MG63 (cell line): ENCODE results near the gene TCOF1. TPM values are rescaled to one million over a fixed set of nuclear protein-coding genes. Genes with fewer than 3 reads are reported as not detected.

ENCODE experiments used
- DNase-seq: peaks from one replicate; pipeline ENCODE4 v3.0.0-alpha.2; 2020
- H3K27me3 ChIP-seq: fragments of 250-450 bp; sonication (Bioruptor Pico); 2 replicates; pipeline ENCODE4 v1.5.1; 2020; ENCODE audit warnings: mild to moderate bottlenecking, moderate library complexity
- H3K36me3 ChIP-seq: fragments of 250-450 bp; sonication (Bioruptor Pico); 2 replicates; pipeline ENCODE4 v1.5.1; 2020; ENCODE audit warnings: mild to moderate bottlenecking, moderate library complexity
- H3K4me3 ChIP-seq: fragments of 250-450 bp; sonication (Bioruptor Pico); 2 replicates; pipeline ENCODE4 v1.5.1; 2020; ENCODE audit warnings: mild to moderate bottlenecking, moderate library complexity
- H3K9me3 ChIP-seq: fragments of 250-450 bp; sonication (Bioruptor Pico); 2 replicates; pipeline ENCODE4 v1.5.1; 2020; ENCODE audit warnings: mild to moderate bottlenecking, moderate library complexity
- total RNA-seq: library from RNA; depleted of rRNA; stranded (reverse); fragments of >200 nt; shearing (Covaris generic); gene quantifications from 2 replicates; pipeline ENCODE4 v1.2.3, GENCODE V29; 2014; ENCODE audit warnings: low replicate concordance; rRNA removed

TCOF1 gene, protein sequence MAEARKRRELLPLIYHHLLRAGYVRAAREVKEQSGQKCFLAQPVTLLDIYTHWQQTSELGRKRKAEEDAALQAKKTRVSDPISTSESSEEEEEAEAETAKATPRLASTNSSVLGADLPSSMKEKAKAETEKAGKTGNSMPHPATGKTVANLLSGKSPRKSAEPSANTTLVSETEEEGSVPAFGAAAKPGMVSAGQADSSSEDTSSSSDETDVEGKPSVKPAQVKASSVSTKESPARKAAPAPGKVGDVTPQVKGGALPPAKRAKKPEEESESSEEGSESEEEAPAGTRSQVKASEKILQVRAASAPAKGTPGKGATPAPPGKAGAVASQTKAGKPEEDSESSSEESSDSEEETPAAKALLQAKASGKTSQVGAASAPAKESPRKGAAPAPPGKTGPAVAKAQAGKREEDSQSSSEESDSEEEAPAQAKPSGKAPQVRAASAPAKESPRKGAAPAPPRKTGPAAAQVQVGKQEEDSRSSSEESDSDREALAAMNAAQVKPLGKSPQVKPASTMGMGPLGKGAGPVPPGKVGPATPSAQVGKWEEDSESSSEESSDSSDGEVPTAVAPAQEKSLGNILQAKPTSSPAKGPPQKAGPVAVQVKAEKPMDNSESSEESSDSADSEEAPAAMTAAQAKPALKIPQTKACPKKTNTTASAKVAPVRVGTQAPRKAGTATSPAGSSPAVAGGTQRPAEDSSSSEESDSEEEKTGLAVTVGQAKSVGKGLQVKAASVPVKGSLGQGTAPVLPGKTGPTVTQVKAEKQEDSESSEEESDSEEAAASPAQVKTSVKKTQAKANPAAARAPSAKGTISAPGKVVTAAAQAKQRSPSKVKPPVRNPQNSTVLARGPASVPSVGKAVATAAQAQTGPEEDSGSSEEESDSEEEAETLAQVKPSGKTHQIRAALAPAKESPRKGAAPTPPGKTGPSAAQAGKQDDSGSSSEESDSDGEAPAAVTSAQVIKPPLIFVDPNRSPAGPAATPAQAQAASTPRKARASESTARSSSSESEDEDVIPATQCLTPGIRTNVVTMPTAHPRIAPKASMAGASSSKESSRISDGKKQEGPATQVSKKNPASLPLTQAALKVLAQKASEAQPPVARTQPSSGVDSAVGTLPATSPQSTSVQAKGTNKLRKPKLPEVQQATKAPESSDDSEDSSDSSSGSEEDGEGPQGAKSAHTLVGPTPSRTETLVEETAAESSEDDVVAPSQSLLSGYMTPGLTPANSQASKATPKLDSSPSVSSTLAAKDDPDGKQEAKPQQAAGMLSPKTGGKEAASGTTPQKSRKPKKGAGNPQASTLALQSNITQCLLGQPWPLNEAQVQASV (N-terminal part only)
- total RNA-seq: 76.0 and 118 TPM in 2 replicates

DNA sequence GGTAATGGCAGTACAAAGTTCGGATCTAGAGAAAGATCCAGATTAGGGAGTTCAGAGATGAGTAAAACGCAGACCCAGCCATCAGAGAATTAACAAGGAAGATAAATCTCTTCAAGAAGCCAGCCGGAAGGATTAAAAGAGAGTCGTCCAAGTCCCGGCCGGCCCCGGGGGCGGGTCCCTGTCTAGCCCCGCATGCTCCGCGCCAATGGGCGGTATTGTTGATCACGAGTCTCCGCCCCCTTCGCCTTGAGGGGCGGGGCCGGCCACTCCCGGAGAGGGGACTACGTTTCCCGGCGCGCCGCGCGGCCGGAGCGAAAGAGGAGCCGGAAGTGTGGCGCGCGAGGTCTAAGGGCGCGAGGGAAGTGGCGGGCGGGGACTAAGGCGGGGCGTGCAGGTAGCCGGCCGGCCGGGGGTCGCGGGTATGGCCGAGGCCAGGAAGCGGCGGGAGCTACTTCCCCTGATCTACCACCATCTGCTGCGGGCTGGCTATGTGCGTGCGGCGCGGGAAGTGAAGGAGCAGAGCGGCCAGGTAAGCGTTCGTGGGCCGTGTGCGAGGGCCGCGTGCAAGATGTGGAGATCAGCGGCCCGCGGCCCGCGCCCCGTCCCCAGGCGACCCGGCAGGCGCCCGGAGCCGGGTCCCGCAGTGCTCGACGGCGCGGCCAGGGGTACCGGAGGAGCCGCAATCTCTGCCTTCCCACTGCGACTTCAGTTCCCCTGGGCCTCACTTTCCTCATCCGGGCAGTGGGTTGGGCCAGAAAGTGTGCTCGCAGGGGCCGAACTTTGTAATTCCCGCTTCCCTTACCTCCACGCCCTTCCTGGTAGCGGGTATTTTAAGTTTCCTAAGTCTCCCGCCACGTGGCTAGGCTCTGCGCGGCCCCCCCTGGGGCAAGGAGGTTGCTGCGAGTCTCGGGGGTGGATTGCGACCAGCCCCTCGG, at the start of gene TCOF1:
Gene TCOF1, plus strand, starts transcription at position 372 of the 935 bp plus-strand sequence. Its CDS starts 50 bp downstream, at position 422.
- Histone ChIP-seq H3K4me3 (peak within 1 kb of the TSS; percentile 92), H3K36me3 (peaks cover 47% of the 10 kb centered on the region), H3K27me3 (no peaks in the 10 kb centered on the region), H3K9me3 (no peaks in the 10 kb centered on the region)
- DNase-seq: peak; percentile 98

DNA sequence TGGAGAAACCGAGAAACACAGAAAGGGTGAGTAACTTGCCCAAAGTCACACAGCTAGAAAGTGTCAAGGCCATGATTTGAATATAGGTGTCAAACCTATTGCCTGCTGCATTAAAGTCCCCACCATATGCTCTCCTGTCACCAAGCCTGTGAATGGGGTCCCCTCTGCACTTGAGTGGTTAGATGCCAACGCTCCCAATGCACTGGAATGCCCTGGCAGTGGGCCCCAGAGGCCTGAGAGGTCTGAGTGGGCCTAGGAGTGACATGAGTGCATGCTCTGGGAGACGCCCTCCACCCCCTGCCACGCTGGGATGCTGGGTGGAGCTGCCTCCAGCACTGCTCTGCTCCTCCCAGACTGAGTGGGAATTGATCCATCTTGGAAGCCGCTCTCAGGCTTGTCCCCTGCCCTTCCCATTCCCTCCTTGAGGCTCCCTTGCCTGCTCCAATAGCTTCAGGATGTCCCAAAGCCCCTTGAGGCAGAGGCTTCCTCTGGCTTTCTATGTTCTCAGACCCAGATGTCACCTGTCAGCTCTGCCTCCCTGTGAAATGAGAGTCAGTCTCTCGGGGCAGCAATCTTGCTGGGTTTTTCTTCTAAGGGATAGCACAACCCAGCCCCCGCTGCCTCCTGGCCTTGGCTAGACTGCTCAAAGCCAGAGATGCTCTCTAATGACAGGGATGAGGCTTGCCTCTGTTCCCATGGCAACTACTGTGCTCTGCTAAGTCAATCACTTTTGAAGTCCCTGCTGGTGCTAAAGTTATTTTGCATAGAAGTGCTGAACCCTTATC, 48.2 kb upstream of the TCOF1 start:
- no peaks in the 10 kb centered on the region for H3K27me3 ChIP-seq
- H3K9me3 ChIP-seq: no peaks in the 10 kb centered on the region
- no peaks in the 10 kb centered on the region for H3K36me3 ChIP-seq
- H3K4me3 ChIP-seq: no peak overlapping the region
- DNase-seq: no peak

DNA sequence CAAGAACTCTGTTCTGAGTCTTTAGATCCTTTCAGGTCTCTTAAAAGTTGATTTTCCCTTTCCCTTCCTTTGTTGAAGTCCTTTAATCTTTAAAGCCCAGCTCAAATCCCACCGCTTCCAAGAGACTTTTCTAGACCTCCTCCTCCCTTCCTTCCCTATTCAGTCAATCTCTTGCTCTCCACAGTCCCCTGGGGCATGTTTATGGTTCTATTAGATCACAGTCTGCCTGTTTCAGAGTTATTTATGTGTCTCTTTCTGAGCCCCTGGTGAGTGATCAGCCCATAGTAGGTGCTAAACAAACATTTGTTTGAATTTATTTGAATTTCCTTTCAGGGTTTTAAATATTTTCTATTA, 47.6 kb upstream of the TCOF1 start:
- Histone ChIP-seq H3K36me3 (no peaks in the 10 kb centered on the region), H3K4me3 (no peak overlapping the region), H3K27me3 (no peaks in the 10 kb centered on the region), H3K9me3 (no peaks in the 10 kb centered on the region)
- DNase-seq: no peak

DNA sequence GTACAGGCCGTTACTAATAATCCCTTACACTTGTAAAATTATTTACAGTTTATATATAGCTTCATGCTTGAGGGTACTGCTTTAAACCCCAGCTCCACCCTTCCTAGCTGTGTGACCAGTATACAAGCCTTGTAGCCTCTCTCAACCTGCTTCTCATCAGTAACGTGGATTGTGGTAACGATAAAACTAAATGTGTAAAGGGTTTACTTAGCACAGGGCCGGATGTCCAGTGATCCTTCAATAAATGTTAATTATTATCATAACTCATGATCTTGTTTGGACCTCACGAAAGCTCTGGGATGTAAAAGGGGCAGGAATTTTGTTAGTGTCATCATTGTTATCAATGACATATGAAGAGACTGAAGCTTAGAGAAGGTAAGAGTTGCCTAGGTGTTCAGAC, 47.3 kb upstream of the TCOF1 start:
- Histone ChIP-seq H3K9me3 (no peaks in the 10 kb centered on the region), H3K36me3 (no peaks in the 10 kb centered on the region), H3K27me3 (no peaks in the 10 kb centered on the region), H3K4me3 (no peak overlapping the region)
- DNase-seq: no peak

DNA sequence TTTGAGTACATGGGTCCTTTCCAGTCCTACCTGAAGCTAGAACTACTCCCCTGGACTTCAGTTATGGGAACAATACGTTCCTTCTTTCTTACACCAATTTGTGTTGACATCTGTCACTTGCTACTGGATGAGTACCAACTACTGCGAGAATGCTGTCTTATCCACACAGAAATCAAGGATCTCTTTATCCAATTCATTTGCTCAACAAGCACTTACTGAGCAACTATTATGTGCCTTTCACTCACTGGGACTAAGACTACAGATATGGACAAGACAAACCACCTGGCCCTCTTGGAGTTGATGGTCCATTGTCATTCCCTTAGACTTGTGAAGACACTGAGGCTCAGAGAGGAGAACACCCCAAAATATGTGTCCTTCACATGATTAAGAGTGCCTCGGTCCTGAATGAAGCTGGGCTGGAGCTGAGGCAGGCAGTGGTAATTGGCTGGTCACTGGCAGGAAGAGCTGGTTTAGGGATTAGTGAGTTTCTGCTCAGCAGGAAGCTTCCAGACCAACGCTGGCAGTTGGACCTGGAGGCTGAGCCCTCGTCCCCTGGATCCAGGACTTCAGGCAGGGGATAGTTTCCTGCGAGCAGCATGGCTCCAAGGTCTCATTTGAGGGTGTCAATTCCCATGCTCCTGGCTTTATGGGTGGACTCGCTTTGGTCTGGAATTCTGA, 46.3 kb upstream of the TCOF1 start:
- Histone ChIP-seq H3K9me3 (no peaks in the 10 kb centered on the region), H3K36me3 (no peaks in the 10 kb centered on the region), H3K4me3 (no peak overlapping the region), H3K27me3 (no peaks in the 10 kb centered on the region)
- DNase-seq: peak; percentile 64

DNA sequence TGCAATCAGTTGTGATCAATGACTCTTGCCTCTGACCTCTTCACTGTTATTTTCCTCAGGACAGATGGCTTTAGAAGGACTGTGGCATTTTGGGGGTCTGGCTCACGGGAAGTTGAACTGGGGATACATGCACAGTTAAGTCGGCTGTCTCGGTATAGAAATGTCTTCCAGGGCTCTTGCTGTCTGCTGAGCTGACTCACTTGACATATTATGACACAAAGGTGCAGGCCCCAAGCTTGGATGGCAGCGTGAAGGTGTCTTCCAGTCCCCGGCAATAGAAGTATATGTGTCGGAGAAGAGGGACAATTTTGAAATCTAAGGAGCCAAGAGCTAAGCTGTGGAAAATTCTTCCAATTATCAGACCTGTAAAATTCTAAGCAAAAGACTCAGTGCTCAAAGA, 45.0 kb upstream of the TCOF1 start:
- Histone ChIP-seq H3K27me3 (no peaks in the 10 kb centered on the region), H3K4me3 (no peak overlapping the region), H3K9me3 (no peaks in the 10 kb centered on the region), H3K36me3 (no peaks in the 10 kb centered on the region)
- no peak for DNase-seq

DNA sequence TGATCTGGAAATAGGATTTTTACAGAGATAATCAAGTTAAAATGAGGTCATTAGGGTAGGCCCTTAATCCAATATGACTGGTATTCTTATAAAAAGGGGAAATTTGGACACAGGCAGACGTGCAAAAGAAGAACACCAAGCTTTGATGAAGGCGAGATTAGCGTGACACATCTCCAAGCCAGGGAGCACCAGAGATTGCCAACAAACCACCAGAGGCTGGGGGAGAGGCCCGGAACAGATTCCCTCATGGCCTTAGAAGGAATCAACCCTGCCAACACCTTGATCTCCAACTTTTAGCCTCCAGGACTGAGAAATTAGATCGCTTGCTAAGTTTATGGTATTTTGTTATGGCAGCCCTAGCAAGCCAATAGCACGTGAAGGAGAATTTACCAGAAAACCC, 44.0 kb upstream of the TCOF1 start:
- H3K27me3 ChIP-seq: no peaks in the 10 kb centered on the region
- DNase-seq: peak; percentile 49
- H3K4me3 ChIP-seq: no peak overlapping the region
- H3K9me3 ChIP-seq: no peaks in the 10 kb centered on the region
- no peaks in the 10 kb centered on the region for H3K36me3 ChIP-seq

DNA sequence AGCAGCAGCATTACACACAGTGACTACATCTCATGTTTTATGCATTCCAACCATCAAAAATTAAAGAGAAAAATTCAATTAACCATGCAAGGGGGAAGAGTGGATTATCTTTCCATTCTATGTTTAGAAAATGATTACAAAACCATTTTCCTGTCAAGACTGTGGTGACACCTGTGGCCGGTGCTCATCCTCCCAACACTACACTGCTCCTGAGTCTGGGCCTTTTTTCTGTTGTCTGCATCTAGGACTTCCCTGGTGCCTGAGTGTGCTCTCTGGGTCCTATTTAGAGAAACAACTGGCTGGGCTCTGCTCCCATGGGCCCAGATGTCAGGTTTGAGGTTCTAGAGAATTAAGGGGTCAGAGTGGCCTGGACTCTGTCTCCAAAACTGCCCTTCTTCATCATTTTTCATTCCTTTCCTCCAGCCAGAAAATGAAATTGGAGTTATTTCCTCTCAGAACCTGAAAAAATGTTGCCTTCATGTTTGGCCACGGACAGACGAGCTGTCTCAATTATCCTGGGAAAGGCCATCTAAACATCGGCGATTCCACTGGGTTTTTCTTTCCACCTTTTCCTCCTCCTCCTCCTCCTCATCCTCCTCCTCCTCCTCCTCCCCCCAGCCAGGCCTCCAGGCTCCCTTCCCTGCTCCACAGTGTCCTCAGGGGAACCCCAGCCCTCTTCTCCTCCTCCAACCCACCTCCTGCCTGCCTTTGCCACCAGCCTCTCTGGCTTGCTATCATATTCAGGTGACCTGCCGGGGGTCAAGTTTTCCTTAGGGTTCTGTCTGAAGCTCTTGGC, 43.4 kb upstream of the TCOF1 start:
- no peaks in the 10 kb centered on the region for H3K27me3 ChIP-seq
- no peak overlapping the region for H3K4me3 ChIP-seq
- H3K36me3 ChIP-seq: no peaks in the 10 kb centered on the region
- DNase-seq: no peak
- H3K9me3 ChIP-seq: no peaks in the 10 kb centered on the region

DNA sequence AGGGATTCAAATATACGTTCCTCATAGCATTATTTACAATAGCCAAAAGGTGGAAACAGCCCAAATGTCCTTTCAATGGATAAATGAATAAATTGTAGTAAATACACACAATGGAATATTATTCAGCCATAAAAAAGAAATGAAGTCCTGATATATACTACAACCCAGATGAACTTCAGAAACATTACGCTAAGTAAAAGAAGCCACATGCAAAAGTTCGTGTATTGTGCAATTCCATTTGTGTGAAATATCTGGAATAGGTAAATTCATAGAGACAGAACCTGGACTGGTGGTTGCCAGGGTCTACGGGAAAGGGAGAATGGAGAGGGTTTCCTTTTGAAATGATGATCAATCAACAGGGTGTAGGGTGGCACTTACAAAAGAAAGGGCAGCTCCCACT, 42.3 kb upstream of the TCOF1 start:
- no peak for DNase-seq
- no peak overlapping the region for H3K4me3 ChIP-seq
- H3K27me3 ChIP-seq: no peaks in the 10 kb centered on the region
- no peaks in the 10 kb centered on the region for H3K9me3 ChIP-seq
- no peaks in the 10 kb centered on the region for H3K36me3 ChIP-seq

DNA sequence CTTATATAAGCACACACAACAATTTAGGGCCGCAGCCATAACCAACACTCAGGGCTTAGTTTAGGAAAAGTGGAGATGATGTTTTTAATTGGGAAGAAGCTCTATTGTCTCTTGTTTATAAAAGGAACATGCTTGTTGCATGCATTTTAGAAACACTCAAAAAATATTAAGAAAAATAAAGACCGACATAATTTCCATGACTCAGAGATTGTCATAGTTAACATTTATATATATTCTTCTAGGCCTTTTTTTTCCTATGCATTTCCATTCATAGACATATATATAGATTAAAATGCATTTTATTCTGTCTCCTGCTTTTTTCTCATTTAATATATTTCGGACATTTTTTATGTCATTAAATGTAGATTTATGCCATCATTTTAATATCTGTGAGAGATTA, 41.2 kb upstream of the TCOF1 start:
- no peak for DNase-seq
- Histone ChIP-seq H3K27me3 (no peaks in the 10 kb centered on the region), H3K9me3 (no peaks in the 10 kb centered on the region), H3K4me3 (no peak overlapping the region), H3K36me3 (no peaks in the 10 kb centered on the region)

DNA sequence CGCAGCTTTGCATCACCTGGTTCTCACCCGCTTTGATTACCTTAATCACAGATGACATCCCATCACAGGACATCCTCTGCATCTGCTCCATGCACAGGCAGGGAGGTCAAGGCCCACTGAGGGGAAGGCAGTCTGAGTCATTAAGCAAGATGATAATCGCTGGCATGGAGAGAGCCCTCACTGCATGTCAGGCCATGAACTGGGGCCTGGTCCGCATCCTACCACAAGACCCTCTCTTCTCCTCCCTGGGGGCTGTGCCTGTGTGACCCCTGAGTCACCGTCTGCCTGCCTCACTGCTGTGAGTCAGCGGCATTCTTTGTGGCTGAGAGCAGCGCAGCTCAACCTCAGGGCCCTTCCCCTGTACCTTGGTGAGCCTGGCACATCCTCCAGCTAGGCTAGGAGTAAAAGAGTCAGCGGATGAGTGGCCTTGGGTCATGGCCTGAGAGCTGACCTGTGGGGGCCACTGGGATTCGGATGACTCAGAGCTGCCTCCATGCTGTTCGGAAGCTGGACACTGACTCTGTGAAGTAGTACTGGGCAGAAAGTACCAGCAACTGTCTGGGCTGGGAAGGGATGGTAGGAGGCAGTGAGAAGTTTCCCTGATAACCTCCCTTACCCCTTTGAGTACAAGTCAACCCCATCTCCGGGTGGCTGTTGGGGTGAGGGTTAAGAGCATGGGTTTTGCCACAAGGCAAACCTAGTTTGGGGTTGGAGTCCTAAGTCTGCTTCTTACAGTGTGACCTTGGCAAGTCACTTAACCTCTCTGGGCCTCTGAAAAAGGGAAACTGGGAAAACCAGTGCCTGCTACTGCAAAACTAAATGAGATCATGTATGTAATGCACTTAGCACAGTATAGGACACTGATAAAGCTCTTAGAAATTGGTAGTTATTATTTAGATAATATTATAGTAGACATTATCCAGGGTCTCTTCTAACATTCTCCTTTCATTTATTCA, 40.2 kb upstream of the TCOF1 start:
- no peaks in the 10 kb centered on the region for H3K27me3 ChIP-seq
- no peaks in the 10 kb centered on the region for H3K9me3 ChIP-seq
- no peak overlapping the region for H3K4me3 ChIP-seq
- DNase-seq: peak; percentile 100
- H3K36me3 ChIP-seq: no peaks in the 10 kb centered on the region

DNA sequence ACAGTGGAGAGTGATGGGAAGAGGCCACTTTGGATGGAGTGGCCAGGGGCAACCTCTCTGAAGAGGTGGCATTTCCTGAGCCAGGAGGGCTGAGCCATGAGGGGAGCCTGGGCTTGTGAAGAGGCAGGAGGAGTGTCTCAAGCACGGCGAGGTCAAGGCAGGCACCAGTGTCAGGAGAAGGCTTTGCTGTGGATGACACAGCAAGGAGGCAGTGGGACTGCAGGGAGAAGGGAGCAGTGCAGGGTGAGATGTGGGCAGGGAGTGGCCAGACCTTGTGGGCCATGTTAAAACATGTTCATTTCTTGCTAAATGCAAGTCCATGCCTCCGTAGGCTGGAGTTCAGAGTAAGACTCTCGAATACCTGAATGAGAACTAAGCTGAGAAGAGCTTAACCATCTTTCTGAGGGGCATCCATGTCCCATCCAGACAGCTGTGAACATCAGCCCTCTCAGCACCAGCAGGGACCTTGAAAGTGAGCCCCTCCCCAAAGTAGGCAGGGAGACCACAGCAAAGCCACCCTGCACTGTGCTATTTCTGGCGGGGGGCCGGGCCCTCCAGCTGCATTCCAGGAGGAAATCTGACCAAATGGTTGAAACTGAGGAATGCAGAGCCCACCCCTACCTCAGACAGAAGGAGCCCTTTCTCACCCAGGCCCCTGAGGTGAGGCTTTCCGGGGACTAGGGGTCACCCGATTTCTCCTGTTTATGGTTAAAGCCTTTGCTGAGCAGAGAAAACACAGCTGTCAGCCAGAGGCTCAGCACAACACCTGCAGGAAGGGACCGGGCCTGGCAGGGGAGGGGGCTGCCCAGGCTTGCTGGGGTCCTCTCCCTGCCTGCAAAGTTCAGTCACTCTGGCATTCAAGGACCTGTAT, 38.6 kb upstream of the TCOF1 start:
- Histone ChIP-seq H3K27me3 (no peaks in the 10 kb centered on the region), H3K9me3 (no peaks in the 10 kb centered on the region), H3K4me3 (no peak overlapping the region), H3K36me3 (no peaks in the 10 kb centered on the region)
- DNase-seq: peak; percentile 42
